HG02571 (cell line): ENCODE data around the gene TELO2.

ENCODE experiments used
- ATAC-seq: cut with Tn5 transposase; IDR thresholded peaks from one replicate; pipeline ENCODE4 v1.9.1; 2021; ENCODE audit warnings: mild to moderate bottlenecking, moderate library complexity; ENCODE audit not compliant: unreplicated experiment

Gene TELO2

GRCh38 chr16:1496464-1496863 is 3.3 kb downstream of the TELO2 start:
- no peak for ATAC-seq

GRCh38 chr16:1497014-1497598 is 3.9 kb downstream of the TELO2 start:
- ATAC-seq = no peak

- ATAC-seq = no peak
Observed at GRCh38 chr16:1498899-1499676, 5.9 kb downstream of the TELO2 start.

- ATAC-seq = no peak
Observed at GRCh38 chr16:1499756-1500464, 6.8 kb downstream of the TELO2 start.

GRCh38 chr16:1500465-1501150 is 7.4 kb downstream of the TELO2 start:
- ATAC-seq = no peak

- no peak for ATAC-seq
Observed at GRCh38 chr16:1501630-1502029, 8.5 kb downstream of the TELO2 start.

GRCh38 chr16:1502092-1503004 is 9.2 kb downstream of the TELO2 start:
- ATAC-seq = no peak

- no peak for ATAC-seq
Observed at GRCh38 chr16:1503110-1503955, 10.2 kb downstream of the TELO2 start.

- no peak for ATAC-seq
Observed at GRCh38 chr16:1505073-1505844, 12.1 kb downstream of the TELO2 start.

GRCh38 chr16:1505912-1506311 is 12.8 kb downstream of the TELO2 start:
- no peak for ATAC-seq

GRCh38 chr16:1506494-1507213 is 13.5 kb downstream of the TELO2 start:
- ATAC-seq = no peak

GRCh38 chr16:1508494-1509187 is 15.5 kb downstream of the TELO2 start:
- ATAC-seq = no peak

- no peak for ATAC-seq
Observed at GRCh38 chr16:1509307-1510221, 16.4 kb downstream of the TELO2 start.

GRCh38 chr16:1510272-1510671 is 17.1 kb downstream of the TELO2 start:
- no peak for ATAC-seq

- no peak for ATAC-seq
Observed at GRCh38 chr16:1510941-1511351, 17.8 kb downstream of the TELO2 start.
